IMR-90 (cell line): ENCODE results near the gene CELA2B. TPM values are rescaled to one million over a fixed set of nuclear protein-coding genes. Genes with fewer than 3 reads are reported as not detected.
A peak's percentile ranks its signal among the peaks of the same experiment; 100 is the strongest.

ENCODE experiments used
- ATAC-seq: fragments of 200-7000 bp; cut with Tn5 transposase; 2 replicates; pipeline ENCODE4 v1.9.1; 2020; ENCODE audit warnings: low read depth, mild to moderate bottlenecking, moderate library complexity
- BruUV-seq: library from RNA; stranded (reverse); fragments of 400-500 nt; replicated peaks from 2 replicates; lab custom pipeline; 2021; lab: Mats Ljungman, UMichigan
- CTCF ChIA-PET: fragments of 300-600 bp; formaldehyde crosslinking; extraction: SDS; loops from one replicate; lab custom pipeline; 2021; ENCODE audit warnings: antibody characterized with exemption; lab: Yijun Ruan, JAX
- POLR2A ChIA-PET: fragments of 300-600 bp; sonication (Branson Sonifier 250); formaldehyde crosslinking; loops from one replicate; lab custom pipeline; 2022; ENCODE audit warnings: antibody characterized with exemption; ENCODE audit not compliant: unreplicated experiment; lab: Charles Lee
- DNase-seq: peaks from one replicate; pipeline ENCODE4 v3.0.0; 2013
- H2AFZ ChIP-seq: replicated peaks from 2 replicates; pipeline ENCODE3; 2013; ENCODE audit warnings: low read length, mild to moderate bottlenecking; ENCODE audit not compliant: poor library complexity
- H2AK5ac ChIP-seq: 2 replicates; pipeline ENCODE4 v1.6.1; 2013; ENCODE audit warnings: low read depth, low read length, inconsistent platforms
- H2AK9ac ChIP-seq: replicated peaks from 2 replicates; pipeline ENCODE3; 2013; ENCODE audit warnings: mild to moderate bottlenecking, low read depth, low read length, moderate library complexity; ENCODE audit not compliant: poor library complexity
- H2BK120ac ChIP-seq: 2 replicates; pipeline ENCODE4 v1.6.1; 2013; ENCODE audit warnings: low read depth, low read length, inconsistent platforms
- H2BK15ac ChIP-seq: 3 replicates; pipeline ENCODE4 v1.6.1; 2013; ENCODE audit warnings: low read depth, low read length, inconsistent platforms
- H2BK20ac ChIP-seq: 2 replicates; pipeline ENCODE4 v1.6.1; 2013; ENCODE audit warnings: low read depth, mild to moderate bottlenecking, inconsistent platforms, low read length, moderate library complexity
- H2BK5ac ChIP-seq: 2 replicates; pipeline ENCODE4 v1.6.1; 2013; ENCODE audit warnings: mild to moderate bottlenecking, low read depth, low read length, inconsistent platforms; ENCODE audit not compliant: poor library complexity, severe bottlenecking
- H3K14ac ChIP-seq: replicated peaks from 2 replicates; pipeline ENCODE4 v1.6.1; 2013; ENCODE audit warnings: low read depth, low read length, inconsistent platforms
- H3K18ac ChIP-seq: 2 replicates; pipeline ENCODE4 v1.6.1; 2013; ENCODE audit warnings: low read depth, low read length, control low read depth
- H3K23ac ChIP-seq: 2 replicates; pipeline ENCODE4 v1.6.1; 2013; ENCODE audit warnings: low read depth, low read length, inconsistent platforms
- H3K27ac ChIP-seq: 2 replicates; pipeline ENCODE4 v1.5.1; 2013; ENCODE audit warnings: mild to moderate bottlenecking, control low read depth, low read length; ENCODE audit not compliant: insufficient read depth
- H3K27me3 ChIP-seq: 2 replicates; pipeline ENCODE4 v1.6.1; 2013; ENCODE audit warnings: low read length; ENCODE audit not compliant: control insufficient read depth, insufficient read depth
- H3K36me3 ChIP-seq: 2 replicates; pipeline ENCODE4 v1.6.1; 2013; ENCODE audit warnings: low read length, mixed read lengths; ENCODE audit not compliant: control insufficient read depth, insufficient read depth
- H3K4ac ChIP-seq: 2 replicates; pipeline ENCODE4 v1.6.1; 2013; ENCODE audit warnings: low read depth, low read length, inconsistent platforms
- H3K4me1 ChIP-seq: 2 replicates; pipeline ENCODE4 v1.6.1; 2013; ENCODE audit warnings: low read length, mixed read lengths; ENCODE audit not compliant: control insufficient read depth, insufficient read depth
- H3K4me2 ChIP-seq: 2 replicates; pipeline ENCODE4 v1.6.1; 2013; ENCODE audit warnings: low read depth, mild to moderate bottlenecking, control low read depth, low read length, moderate library complexity
- H3K4me3 ChIP-seq: 2 replicates; pipeline ENCODE4 v1.5.1; 2013; ENCODE audit warnings: low read depth, mild to moderate bottlenecking, control low read depth, low read length, moderate library complexity; ENCODE audit not compliant: insufficient read depth
- H3K56ac ChIP-seq: 2 replicates; pipeline ENCODE4 v1.6.1; 2013; ENCODE audit warnings: low read length, inconsistent platforms; ENCODE audit not compliant: insufficient read depth; ENCODE audit errors: extremely low read depth
- H3K79me1 ChIP-seq, 2 experiments: 2 replicates each; pipeline ENCODE4 v1.6.1; 2013; ENCODE audit warnings: low read length in 2 of 2, inconsistent platforms in 1 of 2, low read depth in 1 of 2
- H3K9ac ChIP-seq: 2 replicates; pipeline ENCODE4 v1.6.1; 2013; ENCODE audit warnings: low read depth, low read length, control low read depth
- H3K9me1 ChIP-seq: 2 replicates; pipeline ENCODE4 v1.6.1; 2013; ENCODE audit warnings: low read length, inconsistent platforms; ENCODE audit not compliant: insufficient read depth
- H3K9me3 ChIP-seq: 2 replicates; pipeline ENCODE4 v1.6.1; 2013; ENCODE audit warnings: low read length; ENCODE audit not compliant: control insufficient read depth, insufficient read depth
- H4K20me1 ChIP-seq: 2 replicates; pipeline ENCODE4 v1.6.1; 2013; ENCODE audit warnings: low read length, inconsistent platforms; ENCODE audit not compliant: insufficient read depth
- H4K5ac ChIP-seq: 2 replicates; pipeline ENCODE4 v1.6.1; 2013; ENCODE audit warnings: mild to moderate bottlenecking, low read depth, low read length, control low read depth
- H4K8ac ChIP-seq, 2 experiments: 2 replicates each; pipeline ENCODE4 v1.6.1; 2013; ENCODE audit warnings: low read depth in 2 of 2, low read length in 2 of 2, control low read depth in 1 of 2, inconsistent platforms in 1 of 2
- H4K91ac ChIP-seq: 2 replicates; pipeline ENCODE4 v1.6.1; 2013; ENCODE audit warnings: low read depth, low read length, inconsistent platforms; ENCODE audit not compliant: insufficient read depth
- BHLHE40 ChIP-seq: fragments of 150-350 bp; IDR thresholded peaks from 2 replicates; pipeline ENCODE4 v1.6.1; 2016; ENCODE audit warnings: mild to moderate bottlenecking, low read depth, low read length
- CEBPB ChIP-seq: IDR thresholded peaks from 2 replicates; pipeline ENCODE4 v1.6.1; 2012; ENCODE audit warnings: low read depth, low read length, improper control_type of control experiment
- CHD1 ChIP-seq: IDR thresholded peaks from 2 replicates; pipeline ENCODE4 v1.6.1; 2012; ENCODE audit warnings: low read depth, low read length, improper control_type of control experiment
- FOS ChIP-seq: fragments of 150-350 bp; IDR thresholded peaks from 2 replicates; pipeline ENCODE4 v1.6.1; 2016; ENCODE audit warnings: low read depth, low read length
- MAFK ChIP-seq: IDR thresholded peaks from 2 replicates; pipeline ENCODE4 v1.6.1; 2012; ENCODE audit warnings: low read depth, low read length, improper control_type of control experiment
- MAZ ChIP-seq: IDR thresholded peaks from 2 replicates; pipeline ENCODE4 v1.6.1; 2012; ENCODE audit warnings: low read depth, mild to moderate bottlenecking, low read length, improper control_type of control experiment, moderate library complexity, borderline replicate concordance
- WGBS, 2 experiments: methylation state at CpG; one replicate each; pipeline versions ENCODE4 v1.1.5 to v1.1.7; 2013; ENCODE audit warnings: missing lambda C conversion rate in 2 of 2; ENCODE audit not compliant: insufficient read length in 1 of 2; ENCODE audit errors: extremely low coverage in 2 of 2; 5-methylcytosine and 5-hydroxymethylcytosine counted together
- dilution Hi-C: fragments of 300-500 bp; cut with HindIII; formaldehyde crosslinking; loops from one replicate; pipeline ENCODE4 v1.14.3; 2018; ENCODE audit warnings: low sequenced_read_pairs; ENCODE audit not compliant: unreplicated experiment
- in situ Hi-C: fragments of 300-500 bp; cut with MboI; formaldehyde crosslinking; loops from 3 replicates; pipeline ENCODE4 v1.14.3; 2019; ENCODE audit warnings: low sequenced_read_pairs, inconsistent platforms, mixed read lengths
- intact Hi-C: fragments of 100-400 bp; cut with micrococcal nuclease; formaldehyde crosslinking; loops from 2 replicates; pipeline ENCODE4 v1.10.0; 2022
- polyA plus RNA-seq, 3 experiments: library from polyadenylated mRNA; depleted of rRNA; stranded (reverse); fragments of >200 nt; gene quantifications; 2 replicates each; pipeline ENCODE4 v1.2.3, GENCODE V29; 2012; ENCODE audit warnings: low replicate concordance in 1 of 3
- total RNA-seq: library from RNA; depleted of rRNA; stranded (reverse); fragments of >200 nt; gene quantifications from 2 replicates; pipeline ENCODE4 v1.2.3, GENCODE V29; 2012

Gene CELA2B
- total and polyA plus RNA-seq, 2 of the 4 experiments (the other 2 are of a cell fraction) = not detected

- peak overlapping the region; percentile 97 for H2AFZ ChIP-seq
- POLR2A ChIA-PET = no interaction called here
- H3K4me3 ChIP-seq = peak overlapping the region; percentile 92
- H4K91ac ChIP-seq = no peak overlapping the region
- peaks cover 8 to 30% of the 10 kb centered on the region in 2 experiments for H3K79me1 ChIP-seq
- WGBS, 2 experiments = 3% methylated on average over 6 of the region's 18 CpGs; no CpG with 5 or more reads in 1 of the 2 experiments
- dilution Hi-C loops = no loop called here
- H3K56ac ChIP-seq = peak overlapping the region; percentile 52; the same call in 1 of the 2 replicates
- peak overlapping the region; percentile 99 for H3K4me2 ChIP-seq
- H3K27ac ChIP-seq = peak overlapping the region; percentile 79
- H3K9me1 ChIP-seq = peaks cover 10% of the 10 kb centered on the region
- no peaks in the 10 kb centered on the region; the same call in none of the 2 replicates for H4K20me1 ChIP-seq
- peak overlapping the region; percentile 21 for H3K18ac ChIP-seq
- H3K14ac ChIP-seq = peak overlapping the region; percentile 67
- peak overlapping the region; percentile 86 for H2AK9ac ChIP-seq
- peak overlapping the region; percentile 55 for H3K9ac ChIP-seq
- H3K27me3 ChIP-seq = no peaks in the 10 kb centered on the region
- H3K4ac ChIP-seq = peak overlapping the region; percentile 19
- BruUV-seq = no TSS peak
- peak overlapping the region; percentile 63 for H2BK5ac ChIP-seq
- peak overlapping the region; percentile 20; the same call in 1 of the 2 replicates for H2BK120ac ChIP-seq
- DNase-seq = peak; percentile 43
- peak overlapping the region; percentile 67 for H3K23ac ChIP-seq
- H3K9me3 ChIP-seq = no peaks in the 10 kb centered on the region
- H4K8ac ChIP-seq = peak overlapping the region in 1 of 2 experiments; percentile 59; a peak in 3 of 4 replicates
- in situ Hi-C loops = no loop called here
- TF ChIP-seq CHD1 (no peak; the same call in 1 of the 2 replicates), CEBPB (peak; percentile 83), BHLHE40 (no peak), MAFK (peak; percentile 91), FOS (no peak), MAZ (no peak)
- H3K4me1 ChIP-seq = peaks cover 2% of the 10 kb centered on the region
- no peak; the same call in 1 of the 2 replicates for ATAC-seq
- H2BK15ac ChIP-seq = no peak overlapping the region
- peak overlapping the region; percentile 26; the same call in 1 of the 2 replicates for H4K5ac ChIP-seq
- CTCF ChIA-PET = no interaction called here
- intact Hi-C loops = loop anchor here (5.0 kb wide), 1 partner anchor 201 kb away; no protein-coding TSS in a partner anchor
- no peak overlapping the region for H2AK5ac ChIP-seq
- H3K36me3 ChIP-seq = no peaks in the 10 kb centered on the region
- no peak overlapping the region for H2BK20ac ChIP-seq
Measured at GRCh38 chr1:15523104-15524020, 47.5 kb downstream of the CELA2B start.
